ENCODE data around the gene TMEM169. TPM values are rescaled to one million over a fixed set of nuclear protein-coding genes. Genes with fewer than 3 reads are reported as not detected.

TMEM169 gene
- total RNA-seq, 1 donor from 2014 or later, result 20.1 TPM

DNA sequence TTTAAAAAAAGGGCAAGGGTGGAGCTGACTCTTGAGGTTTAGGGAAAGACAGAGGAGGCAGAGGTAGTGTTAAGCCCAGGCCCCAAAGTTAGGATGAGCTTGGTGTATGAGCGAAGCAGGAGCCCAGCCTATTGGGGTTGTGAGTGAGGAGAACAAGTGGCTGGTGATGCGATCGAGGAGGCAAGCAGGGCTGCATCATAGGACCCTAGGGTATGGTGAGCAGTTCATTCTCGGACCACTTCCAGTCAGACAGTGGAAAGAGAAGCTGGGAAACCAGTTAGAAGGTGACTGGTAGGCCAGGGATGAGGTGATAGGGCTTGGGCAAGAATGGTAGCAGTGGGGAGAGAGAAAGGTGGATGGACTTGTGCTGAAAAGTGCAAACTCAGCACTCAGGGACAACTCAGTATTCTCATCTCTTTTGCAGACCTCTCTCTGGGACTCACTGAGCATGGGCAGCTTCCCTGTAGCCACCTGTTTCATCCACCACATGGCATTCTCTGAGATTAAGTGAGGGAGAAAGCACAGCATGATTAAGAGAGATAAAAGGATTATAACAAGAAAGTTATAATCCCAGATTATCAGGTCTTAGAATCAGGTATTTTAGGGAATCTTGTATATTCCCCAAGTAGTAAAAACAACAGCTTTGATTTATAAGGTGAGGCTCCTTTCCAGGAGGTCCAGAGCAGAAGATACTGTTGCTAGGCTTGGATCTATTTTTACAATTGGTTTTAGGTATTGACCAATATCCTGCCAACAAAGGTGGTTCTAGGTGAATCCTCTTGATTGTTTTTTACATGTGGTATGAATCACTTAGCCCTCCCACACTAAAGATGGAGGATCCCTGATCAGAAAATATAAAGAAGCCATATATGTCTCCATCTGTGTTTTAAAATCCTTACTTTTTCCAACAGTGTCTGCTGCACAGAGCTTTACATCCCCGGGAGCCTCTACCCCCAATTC lies 65.7 kb downstream of the TMEM169 start:
- H3K9ac ChIP-seq (ENCODE audit: low read length), result no peak overlapping the region
- H3K27me3 ChIP-seq (ENCODE audit: insufficient read depth, low read length), result no peaks in the 10 kb centered on the region
- H3K4me3 Mint-ChIP-seq (ENCODE audit: unreplicated experiment), result no peak overlapping the region
- peaks cover 39% of the 10 kb centered on the region for H4K20me1 ChIP-seq (ENCODE audit: insufficient read depth, low read length)
- H3K27ac ChIP-seq (ENCODE audit: low read depth, low read length), result no peak overlapping the region
- no peak overlapping the region for H2AFZ ChIP-seq (ENCODE audit: low read depth, low read length)
- H3K79me2 ChIP-seq (ENCODE audit: insufficient read depth, low read length), result peaks cover 71% of the 10 kb centered on the region
- no peak for TF ChIP-seq EZH2 (IDR thresholded peaks at IDR 0.05; ENCODE audit: insufficient read depth, low read length)
- TF ChIP-seq, protein P1, sequence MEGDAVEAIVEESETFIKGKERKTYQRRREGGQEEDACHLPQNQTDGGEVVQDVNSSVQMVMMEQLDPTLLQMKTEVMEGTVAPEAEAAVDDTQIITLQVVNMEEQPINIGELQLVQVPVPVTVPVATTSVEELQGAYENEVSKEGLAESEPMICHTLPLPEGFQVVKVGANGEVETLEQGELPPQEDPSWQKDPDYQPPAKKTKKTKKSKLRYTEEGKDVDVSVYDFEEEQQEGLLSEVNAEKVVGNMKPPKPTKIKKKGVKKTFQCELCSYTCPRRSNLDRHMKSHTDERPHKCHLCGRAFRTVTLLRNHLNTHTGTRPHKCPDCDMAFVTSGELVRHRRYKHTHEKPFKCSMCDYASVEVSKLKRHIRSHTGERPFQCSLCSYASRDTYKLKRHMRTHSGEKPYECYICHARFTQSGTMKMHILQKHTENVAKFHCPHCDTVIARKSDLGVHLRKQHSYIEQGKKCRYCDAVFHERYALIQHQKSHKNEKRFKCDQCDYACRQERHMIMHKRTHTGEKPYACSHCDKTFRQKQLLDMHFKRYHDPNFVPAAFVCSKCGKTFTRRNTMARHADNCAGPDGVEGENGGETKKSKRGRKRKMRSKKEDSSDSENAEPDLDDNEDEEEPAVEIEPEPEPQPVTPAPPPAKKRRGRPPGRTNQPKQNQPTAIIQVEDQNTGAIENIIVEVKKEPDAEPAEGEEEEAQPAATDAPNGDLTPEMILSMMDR (IDR thresholded peaks at IDR 0.05; ENCODE audit: insufficient read depth, low read depth, low read length), result no peak
- H3K4me3 ChIP-seq (ENCODE audit: insufficient read depth, low read depth, low read length), result no peak overlapping the region
- DNase-seq (ENCODE audit: low read depth), result no peak
- no peak overlapping the region for H3K4me2 ChIP-seq (ENCODE audit: low read length)
- peaks cover 74% of the 10 kb centered on the region for H3K36me3 ChIP-seq (ENCODE audit: insufficient read depth, low read length)
- H3K27ac Mint-ChIP-seq (ENCODE audit: unreplicated experiment), result peak overlapping the region; percentile 12
- no peaks in the 10 kb centered on the region for H3K27me3 Mint-ChIP-seq (ENCODE audit: low read depth, unreplicated experiment)
- peaks cover 1% of the 10 kb centered on the region for H3K36me3 Mint-ChIP-seq (ENCODE audit: low read depth, unreplicated experiment)
- H3K4me1 Mint-ChIP-seq (ENCODE audit: low read depth, unreplicated experiment), result peaks cover 34% of the 10 kb centered on the region
- H3K9me3 Mint-ChIP-seq (ENCODE audit: unreplicated experiment), result no peaks in the 10 kb centered on the region
- H3K9me3 ChIP-seq (ENCODE audit: insufficient read depth, low read depth, low read length), result no peaks in the 10 kb centered on the region
- H3K4me1 ChIP-seq (ENCODE audit: insufficient read depth, low read length), result peaks cover 12% of the 10 kb centered on the region
- no peak for FAIRE-seq

DNA sequence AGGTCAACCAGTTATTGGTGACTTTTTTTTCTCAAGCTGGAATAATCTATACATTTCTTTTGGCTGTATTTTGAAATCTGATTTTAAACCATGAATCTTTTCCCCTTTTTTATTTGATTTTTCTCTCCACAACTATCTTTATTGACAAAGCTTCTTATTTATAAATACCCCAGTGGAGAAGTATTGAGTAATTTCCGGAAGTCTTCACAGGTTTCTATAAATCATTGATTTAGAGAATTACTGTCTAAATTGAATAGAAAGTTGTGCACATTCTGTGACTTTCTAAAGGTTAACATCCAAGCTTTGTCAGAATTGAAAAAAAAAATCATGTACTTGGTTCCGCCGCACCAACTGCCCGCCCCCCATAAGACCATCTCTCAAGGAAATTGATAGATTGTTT lies 67.3 kb downstream of the TMEM169 start:
- Mint-ChIP-seq H3K36me3 (ENCODE audit: low read depth, unreplicated experiment) (peaks cover 1% of the 10 kb centered on the region), H3K4me3 (ENCODE audit: unreplicated experiment) (no peak overlapping the region), H3K27me3 (ENCODE audit: low read depth, unreplicated experiment) (no peaks in the 10 kb centered on the region), H3K27ac (ENCODE audit: unreplicated experiment) (no peak overlapping the region), H3K4me1 (ENCODE audit: low read depth, unreplicated experiment) (peaks cover 31% of the 10 kb centered on the region), H3K9me3 (ENCODE audit: unreplicated experiment) (no peaks in the 10 kb centered on the region)
- Histone ChIP-seq H3K9me3 (ENCODE audit: insufficient read depth, low read depth, low read length) (no peaks in the 10 kb centered on the region), H2AFZ (ENCODE audit: low read depth, low read length) (no peak overlapping the region), H3K4me1 (ENCODE audit: insufficient read depth, low read length) (peaks cover 7% of the 10 kb centered on the region), H3K9ac (ENCODE audit: low read length) (peak overlapping the region; percentile 29), H3K79me2 (ENCODE audit: insufficient read depth, low read length) (peaks cover 78% of the 10 kb centered on the region), H3K27ac (ENCODE audit: low read depth, low read length) (peak overlapping the region; percentile 39), H3K27me3 (ENCODE audit: insufficient read depth, low read length) (no peaks in the 10 kb centered on the region), H3K36me3 (ENCODE audit: insufficient read depth, low read length) (peaks cover 75% of the 10 kb centered on the region), H3K4me2 (ENCODE audit: low read length) (peak overlapping the region; percentile 43), H4K20me1 (ENCODE audit: insufficient read depth, low read length) (peaks cover 45% of the 10 kb centered on the region), H3K4me3 (ENCODE audit: insufficient read depth, low read depth, low read length) (no peak overlapping the region)
- DNase-seq (ENCODE audit: low read depth), result no peak
- FAIRE-seq, result no peak
- no peak for TF ChIP-seq EZH2 (IDR thresholded peaks at IDR 0.05; ENCODE audit: insufficient read depth, low read length)
- TF ChIP-seq, protein P1 (IDR thresholded peaks at IDR 0.05; ENCODE audit: insufficient read depth, low read depth, low read length), result no peak

DNA sequence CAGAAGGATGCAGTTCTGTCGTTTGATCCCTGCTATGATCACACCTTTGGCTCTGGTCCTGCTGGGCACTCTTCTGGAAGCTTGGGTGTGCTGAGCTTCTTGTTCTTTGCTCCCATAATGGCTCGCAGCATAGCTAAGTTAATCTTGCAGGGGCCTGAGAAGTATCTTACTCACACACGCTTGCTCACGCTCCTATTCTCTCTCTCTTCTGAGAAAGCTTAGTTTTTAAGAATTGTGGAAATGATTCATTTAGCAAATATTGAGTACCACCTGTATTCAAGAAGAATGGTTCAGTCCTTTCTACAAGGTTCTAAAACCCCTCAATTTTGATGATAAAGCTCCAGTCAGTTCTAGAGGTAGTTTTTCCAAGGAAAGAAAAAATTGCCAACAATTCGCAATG lies 68.0 kb downstream of the TMEM169 start:
- peak overlapping the region; percentile 34 for H3K27ac Mint-ChIP-seq (ENCODE audit: unreplicated experiment)
- H3K27me3 ChIP-seq (ENCODE audit: insufficient read depth, low read length), result no peaks in the 10 kb centered on the region
- FAIRE-seq, result no peak
- peaks cover 31% of the 10 kb centered on the region for H3K4me1 Mint-ChIP-seq (ENCODE audit: low read depth, unreplicated experiment)
- H3K27me3 Mint-ChIP-seq (ENCODE audit: low read depth, unreplicated experiment), result no peaks in the 10 kb centered on the region
- peaks cover 1% of the 10 kb centered on the region for H3K36me3 Mint-ChIP-seq (ENCODE audit: low read depth, unreplicated experiment)
- H3K79me2 ChIP-seq (ENCODE audit: insufficient read depth, low read length), result peaks cover 78% of the 10 kb centered on the region
- H3K9me3 Mint-ChIP-seq (ENCODE audit: unreplicated experiment), result no peaks in the 10 kb centered on the region
- H3K36me3 ChIP-seq (ENCODE audit: insufficient read depth, low read length), result peaks cover 72% of the 10 kb centered on the region
- H3K4me2 ChIP-seq (ENCODE audit: low read length), result peak overlapping the region; percentile 43
- H3K27ac ChIP-seq (ENCODE audit: low read depth, low read length), result peak overlapping the region; percentile 39
- H3K9ac ChIP-seq (ENCODE audit: low read length), result peak overlapping the region; percentile 29
- H3K9me3 ChIP-seq (ENCODE audit: insufficient read depth, low read depth, low read length), result no peaks in the 10 kb centered on the region
- H3K4me3 ChIP-seq (ENCODE audit: insufficient read depth, low read depth, low read length), result no peak overlapping the region
- no peak for TF ChIP-seq EZH2 (IDR thresholded peaks at IDR 0.05; ENCODE audit: insufficient read depth, low read length)
- TF ChIP-seq, protein P1 (IDR thresholded peaks at IDR 0.05; ENCODE audit: insufficient read depth, low read depth, low read length), result no peak
- peaks cover 44% of the 10 kb centered on the region for H4K20me1 ChIP-seq (ENCODE audit: insufficient read depth, low read length)
- peak; percentile 81 for DNase-seq (ENCODE audit: low read depth)
- peaks cover 7% of the 10 kb centered on the region for H3K4me1 ChIP-seq (ENCODE audit: insufficient read depth, low read length)
- H2AFZ ChIP-seq (ENCODE audit: low read depth, low read length), result no peak overlapping the region
- H3K4me3 Mint-ChIP-seq (ENCODE audit: unreplicated experiment), result no peak overlapping the region
